GM12878 (cell line): Measurements from ENCODE around the gene ENTREP3. TPM values are rescaled to one million over a fixed set of nuclear protein-coding genes. Genes with fewer than 3 reads are reported as not detected.
"Not testable (repeated sequence)": the region's sequence is repeated elsewhere in the genome, so short reads cannot be mapped to it uniquely, and the experiment has no call there.

Experiments used
- ATAC-seq: fragments of 200-7000 bp; cut with Tn5 transposase; 3 replicates; pipeline ENCODE4 v1.9.1; 2020; ENCODE audit warnings: mild to moderate bottlenecking, moderate library complexity
- BruUV-seq: library from RNA; stranded (reverse); fragments of 400-500 nt; replicated peaks from 2 replicates; lab custom pipeline; 2021; lab: Mats Ljungman, UMichigan
- CTCF ChIA-PET: fragments of 300-600 bp; sonication (Branson Sonifier 250); formaldehyde crosslinking; extraction: SDS; loops from one replicate; lab custom pipeline; 2021; ENCODE audit warnings: inconsistent platforms; lab: Yijun Ruan, JAX
- POLR2A ChIA-PET: fragments of 350-600 bp; formaldehyde crosslinking; extraction: SDS; loops from one replicate; lab custom pipeline; 2021; ENCODE audit warnings: inconsistent platforms; lab: Charles Lee
- RAD21 ChIA-PET: fragments of 300-600 bp; sonication (Branson Sonifier 250); formaldehyde crosslinking; loops from one replicate; lab custom pipeline; 2023; ENCODE audit warnings: antibody characterized with exemption; ENCODE audit not compliant: unreplicated experiment; lab: Charles Lee
- SMC1A ChIA-PET: fragments of 300-600 bp; sonication (Branson Sonifier 250); formaldehyde crosslinking; loops from one replicate; lab custom pipeline; 2023; ENCODE audit not compliant: unreplicated experiment, uncharacterized antibody; lab: Charles Lee
- DNase-seq: peaks from one replicate; pipeline ENCODE4 v3.0.0-alpha.2; 2011; ENCODE audit warnings: low read depth, low spot score
- FAIRE-seq: peaks from 3 replicates; lab custom pipeline; 2011; peaks lifted over from hg19 to GRCh38; lab: Jason Lieb, UNC
- H2AFZ ChIP-seq: 2 replicates; pipeline ENCODE4 v1.6.0; 2011; ENCODE audit warnings: low read depth, low read length, control low read depth; ENCODE audit not compliant: control insufficient read depth
- H3K27ac ChIP-seq: 2 replicates; pipeline ENCODE4 v1.5.1; 2011; ENCODE audit warnings: control low read depth; ENCODE audit not compliant: control insufficient read depth, insufficient read depth
- H3K27me3 ChIP-seq, 2 experiments: replicated peaks in 1 of 2; 2 replicates each; pipeline versions ENCODE4 v1.6.0 to v1.6.1; 2011; ENCODE audit warnings: low read length in 1 of 2; ENCODE audit not compliant: control insufficient read depth in 2 of 2, insufficient read depth in 2 of 2
- H3K36me3 ChIP-seq, 2 experiments: 2 replicates each; pipeline ENCODE4 v1.5.1; 2011; ENCODE audit warnings: low read length in 1 of 2; ENCODE audit not compliant: control insufficient read depth in 2 of 2, insufficient read depth in 2 of 2
- H3K4me1 ChIP-seq: 2 replicates; pipeline ENCODE4 v1.6.1; 2011; ENCODE audit warnings: mild to moderate bottlenecking, low read length, moderate library complexity, mixed read lengths; ENCODE audit not compliant: control insufficient read depth, insufficient read depth
- H3K4me2 ChIP-seq: 2 replicates; pipeline ENCODE4 v1.6.0; 2011; ENCODE audit warnings: control low read depth; ENCODE audit not compliant: control insufficient read depth, insufficient read depth
- H3K4me3 ChIP-seq: fragments of 200-600 bp; sonication (generic); 2 replicates; pipeline ENCODE4 v1.5.1; 2016
- H3K79me2 ChIP-seq: 2 replicates; pipeline ENCODE4 v1.6.0; 2011; ENCODE audit warnings: low read length; ENCODE audit not compliant: control insufficient read depth, insufficient read depth
- H3K9ac ChIP-seq: 2 replicates; pipeline ENCODE4 v1.8.0; 2011; ENCODE audit warnings: low read length, control low read depth, mixed read lengths; ENCODE audit not compliant: control insufficient read depth, insufficient read depth
- H3K9me3 ChIP-seq: replicated peaks from 3 replicates; pipeline ENCODE4 v1.5.1; 2011; ENCODE audit warnings: mild to moderate bottlenecking, low read length; ENCODE audit not compliant: control insufficient read depth, insufficient read depth
- H4K20me1 ChIP-seq: 2 replicates; pipeline ENCODE4 v1.6.0; 2011; ENCODE audit not compliant: control insufficient read depth, insufficient read depth
- WGBS: methylation state at CpG from one replicate; pipeline ENCODE4 v1.1.6; 2016; ENCODE audit warnings: low lambda C conversion rate; ENCODE audit not compliant: insufficient replicate concordance, insufficient coverage; ENCODE audit errors: missing lambda C conversion rate; 5-methylcytosine and 5-hydroxymethylcytosine counted together
- in situ Hi-C: fragments of 300-500 bp; cut with MboI; formaldehyde crosslinking; loops from 9 replicates; pipeline ENCODE4 v1.14.3; 2018; ENCODE audit warnings: mixed read lengths
- intact Hi-C: fragments of 100-400 bp; cut with micrococcal nuclease; formaldehyde crosslinking; loops from one replicate; pipeline ENCODE4 v1.14.2; 2022; ENCODE audit not compliant: unreplicated experiment
- polyA plus RNA-seq, 11 experiments: library from polyadenylated mRNA; depleted of rRNA in 4 of 11; unstranded in 6 of 11; stranded (reverse) in 5 of 11; fragments of >200 nt; fragmentation: Nextera tagmentation in 4 of 11; fragmentation: Illumina TruSeq in 1 of 11; extraction: Ambion mirVana in 4 of 11; extraction: Trizol in 1 of 11; gene quantifications; 1 replicate in 1 of 11; 2 replicates in 10 of 11; pipeline versions ENCODE4 v1.2.1 to v1.2.3, GENCODE V29; 2011 to 2016; ENCODE audit warnings: inconsistent platforms in 2 of 11, missing spikeins in 2 of 11, low read depth in 1 of 11
- total RNA-seq, 4 experiments: library from RNA; depleted of rRNA in 3 of 4; stranded (reverse); fragments of >200 nt in 3 of 4; fragmentation: Illumina TruSeq in 1 of 4; extraction: Trizol in 1 of 4; gene quantifications; 2 replicates each; pipeline versions ENCODE4 v1.2.1 to v1.2.3, GENCODE V29; 2013 to 2021

Gene ENTREP3
- total and polyA plus RNA-seq, 10 of the 15 experiments (the other 5 are each of a cell fraction or from before 2014, with no cell fraction given), result 1.7 to 31.8 (median 3.9) TPM

DNA sequence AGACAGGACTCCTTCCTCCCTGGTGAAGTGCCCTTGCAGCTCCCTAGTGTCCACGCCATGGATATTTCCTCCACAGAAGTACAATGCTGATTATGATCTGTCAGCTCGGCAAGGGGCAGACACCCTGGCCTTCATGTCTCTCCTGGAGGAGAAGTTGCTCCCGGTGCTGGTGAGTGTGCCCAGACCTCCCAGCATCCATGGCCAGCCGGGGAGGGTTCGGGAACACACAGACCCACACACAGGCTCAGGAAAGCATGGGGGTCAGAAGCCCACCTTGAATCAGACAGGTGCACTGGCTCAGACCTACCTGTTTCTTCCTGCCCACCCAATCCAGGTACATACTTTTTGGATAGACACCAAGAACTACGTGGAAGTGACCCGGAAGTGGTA is 43.2 kb downstream of the ENTREP3 start:
- intact Hi-C loops, DNase-seq, H3K27me3 ChIP-seq, SMC1A ChIA-PET, H2AFZ ChIP-seq, H3K4me2 ChIP-seq, POLR2A ChIA-PET, H3K79me2 ChIP-seq, ATAC-seq, in situ Hi-C loops, H4K20me1 ChIP-seq, RAD21 ChIA-PET, H3K9me3 ChIP-seq, H3K4me3 ChIP-seq, FAIRE-seq, H3K9ac ChIP-seq, BruUV-seq, H3K27ac ChIP-seq, H3K36me3 ChIP-seq: not testable (repeated sequence)
- 71% methylated on average over 7 of the region's 7 CpGs for WGBS
- H3K4me1 ChIP-seq, result peaks cover 17% of the 10 kb centered on the region
- CTCF ChIA-PET, result interaction anchor here (1.4 kb wide), 1 partner anchor 13 kb away, joined by 5 read pairs; no protein-coding TSS in a partner anchor

GRCh38 chr1:155211381-155212050 is 43.8 kb downstream of the ENTREP3 start:
- ATAC-seq, H3K27ac ChIP-seq, H3K4me3 ChIP-seq, SMC1A ChIA-PET, H2AFZ ChIP-seq, H3K9me3 ChIP-seq, H3K79me2 ChIP-seq, in situ Hi-C loops, H3K36me3 ChIP-seq, H3K27me3 ChIP-seq, DNase-seq, BruUV-seq, RAD21 ChIA-PET, FAIRE-seq, POLR2A ChIA-PET, H4K20me1 ChIP-seq, H3K4me2 ChIP-seq, intact Hi-C loops, H3K9ac ChIP-seq: not testable (repeated sequence)
- 91% methylated on average over 13 of the region's 13 CpGs for WGBS
- CTCF ChIA-PET, result interaction anchor here (1.4 kb wide), 1 partner anchor 14 kb away, joined by 5 read pairs; no protein-coding TSS in a partner anchor
- peaks cover 19% of the 10 kb centered on the region for H3K4me1 ChIP-seq
